Stimulated activated CD8-positive, alpha-beta memory T cell treated with anti-CD3 and anti-CD28 coated beads, Interleukin-15, amount 100 ng/mL, for 4 hours (primary cell): Measurements from ENCODE around the gene KRT20.

Experiments
- DNase-seq, 2 donors: peaks; one replicate each; pipeline ENCODE4 v3.0.0-alpha.2; 2020; ENCODE audit warnings: low read depth in 2 of 2

The KRT20 gene

DNA sequence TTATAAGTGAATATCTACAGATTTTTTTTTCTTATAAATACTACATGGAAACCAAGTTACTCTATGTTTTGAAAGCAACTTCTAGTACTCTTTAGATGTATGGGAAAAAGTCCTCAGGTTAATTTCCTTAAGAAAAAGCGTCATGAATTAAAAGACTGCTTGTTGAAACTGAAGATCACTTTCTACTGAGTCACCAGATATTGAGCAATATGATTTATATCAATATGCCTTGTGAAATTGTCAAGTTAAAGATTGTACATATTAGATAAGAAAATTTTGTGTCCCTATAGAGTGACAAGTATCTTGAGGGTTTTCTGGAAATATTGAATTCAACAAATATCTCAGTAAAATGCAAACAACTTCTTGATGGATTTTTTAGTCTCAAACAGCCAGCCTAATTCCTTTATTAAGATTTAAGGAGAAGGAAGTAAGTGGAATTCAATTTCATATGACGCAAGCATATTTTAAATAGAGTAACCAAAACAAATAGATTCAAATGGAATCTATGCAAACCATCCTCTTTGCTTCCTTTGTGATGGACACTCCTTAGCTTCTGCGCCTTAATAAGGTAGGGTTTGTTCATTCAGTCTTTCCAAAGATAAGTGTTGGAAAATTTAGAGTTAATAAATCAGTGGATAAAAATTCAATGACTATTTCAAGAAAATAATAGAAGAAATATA is 34.6 kb downstream of the KRT20 start:
- no peak for DNase-seq

- no peak for DNase-seq
Measured at GRCh38 chr17:40849723-40850122, 35.3 kb downstream of the KRT20 start.

GRCh38 chr17:40848583-40849235 is 36.3 kb downstream of the KRT20 start:
- no peak for DNase-seq

- no peak for DNase-seq
Measured at GRCh38 chr17:40846515-40847144, 38.4 kb downstream of the KRT20 start.

DNA sequence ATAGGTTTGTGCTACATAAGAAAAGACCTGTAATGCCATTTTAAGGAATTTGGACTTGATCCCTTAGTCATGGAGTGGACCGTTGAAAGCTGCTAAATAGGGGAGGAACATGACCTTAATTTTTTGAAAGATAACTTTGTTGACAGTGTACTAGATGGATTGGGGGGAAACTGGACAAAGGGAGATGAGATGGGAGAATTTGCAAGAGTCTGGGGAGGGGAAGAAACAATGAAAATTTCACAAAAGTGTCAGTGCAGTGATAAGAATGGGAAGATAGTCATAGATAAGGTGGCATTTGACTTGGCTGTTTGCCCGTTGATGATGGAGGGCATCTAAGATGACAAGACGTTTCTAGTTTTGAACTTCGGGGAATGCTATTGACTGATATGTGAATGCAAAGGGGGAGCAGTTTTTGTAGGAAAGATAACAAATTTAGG is 40.4 kb downstream of the KRT20 start:
- DNase-seq: no peak

DNA sequence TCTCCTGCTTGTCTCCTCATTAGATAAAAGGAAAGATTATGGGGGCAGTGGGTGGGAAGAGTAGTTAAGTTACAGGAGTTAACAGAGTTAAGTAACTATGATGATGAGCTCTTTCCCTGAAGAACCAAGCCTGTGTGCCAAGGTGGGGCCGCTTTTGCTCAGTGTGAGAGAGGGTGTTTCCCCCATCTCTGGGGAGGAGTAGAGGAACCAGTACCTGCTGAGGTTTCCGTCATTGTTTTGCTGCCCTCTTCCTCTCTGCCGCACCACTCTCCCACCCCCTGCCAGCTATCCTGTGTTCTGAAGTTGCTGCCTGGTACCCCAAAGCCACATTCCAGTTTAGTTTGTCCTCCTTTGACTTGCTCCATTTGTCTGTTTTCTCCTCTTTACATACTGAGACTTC is 41.8 kb downstream of the KRT20 start:
- no peak for DNase-seq

DNA sequence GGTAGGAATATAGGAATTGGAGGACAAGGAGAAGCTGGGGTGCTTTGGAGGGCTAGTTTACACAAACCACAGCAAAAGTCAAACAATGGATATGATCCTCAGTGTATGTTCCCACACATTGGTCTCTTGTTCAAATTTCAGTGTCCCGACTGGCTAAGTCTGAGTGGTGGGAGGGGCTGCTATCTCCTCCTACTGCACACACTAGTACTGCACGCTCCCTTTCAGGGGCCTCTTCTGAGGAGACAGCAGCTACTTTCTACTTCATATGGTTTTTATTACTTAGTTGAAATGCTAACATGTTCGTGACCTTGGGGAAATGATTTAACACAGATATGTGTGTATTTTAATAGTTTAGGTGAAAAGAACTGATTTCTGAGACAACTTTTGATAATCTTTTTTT is 43.8 kb downstream of the KRT20 start:
- no peak for DNase-seq

GRCh38 chr17:40839194-40839593 is 45.8 kb downstream of the KRT20 start:
- DNase-seq: no peak

GRCh38 chr17:40836020-40836419 is 49.0 kb downstream of the KRT20 start:
- no peak for DNase-seq

DNA sequence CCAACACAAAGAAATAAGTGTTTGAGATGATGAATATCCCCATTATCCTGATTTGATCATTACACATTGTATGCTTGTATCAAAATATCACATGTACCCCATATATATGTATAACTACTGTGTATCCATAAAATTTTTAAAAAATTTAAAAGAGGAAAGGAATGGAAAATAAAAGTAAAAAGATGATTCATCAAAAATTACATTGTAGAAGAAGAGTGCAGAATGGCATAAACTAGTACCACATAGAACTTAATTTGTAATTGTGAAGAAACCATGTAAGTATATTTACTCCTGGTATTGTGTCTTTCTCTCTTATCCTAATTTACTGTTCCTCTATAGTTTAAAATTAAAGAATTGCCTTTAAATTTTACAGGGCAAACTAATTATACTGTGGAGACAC is 51.2 kb downstream of the KRT20 start:
- no peak for DNase-seq

GRCh38 chr17:40832840-40833239 is 52.2 kb downstream of the KRT20 start:
- no peak for DNase-seq

DNA sequence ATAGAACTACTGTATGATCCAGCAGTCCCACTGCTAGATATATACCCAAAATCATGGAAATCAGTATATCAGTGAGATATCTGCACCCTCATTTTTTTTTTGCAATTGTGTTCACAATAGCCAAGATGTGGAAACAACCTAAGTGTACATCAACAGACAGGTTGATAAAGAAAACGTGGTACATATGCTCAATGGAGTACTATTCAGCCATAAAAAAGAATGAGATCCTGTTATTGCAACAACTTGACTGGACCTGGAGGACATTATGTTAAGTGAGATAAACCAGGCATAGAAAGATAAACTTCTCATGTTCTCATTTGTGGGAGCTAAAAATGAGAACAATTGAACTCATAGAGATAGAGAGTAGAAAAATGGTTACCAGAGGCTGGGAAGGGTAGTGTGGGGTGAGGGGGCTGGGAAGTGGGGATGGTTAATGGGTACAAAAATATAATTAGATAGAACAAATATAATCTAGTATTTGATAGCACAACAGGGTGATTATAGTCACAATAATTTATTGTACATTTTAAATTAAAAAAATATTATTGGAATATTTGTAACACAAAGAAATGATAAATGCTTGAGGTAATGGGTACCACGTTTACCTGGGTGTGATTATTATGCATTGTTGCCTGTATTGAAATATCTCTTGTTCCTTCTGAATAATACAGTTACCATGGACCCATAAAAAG is 54.8 kb downstream of the KRT20 start:
- no peak for DNase-seq

DNA sequence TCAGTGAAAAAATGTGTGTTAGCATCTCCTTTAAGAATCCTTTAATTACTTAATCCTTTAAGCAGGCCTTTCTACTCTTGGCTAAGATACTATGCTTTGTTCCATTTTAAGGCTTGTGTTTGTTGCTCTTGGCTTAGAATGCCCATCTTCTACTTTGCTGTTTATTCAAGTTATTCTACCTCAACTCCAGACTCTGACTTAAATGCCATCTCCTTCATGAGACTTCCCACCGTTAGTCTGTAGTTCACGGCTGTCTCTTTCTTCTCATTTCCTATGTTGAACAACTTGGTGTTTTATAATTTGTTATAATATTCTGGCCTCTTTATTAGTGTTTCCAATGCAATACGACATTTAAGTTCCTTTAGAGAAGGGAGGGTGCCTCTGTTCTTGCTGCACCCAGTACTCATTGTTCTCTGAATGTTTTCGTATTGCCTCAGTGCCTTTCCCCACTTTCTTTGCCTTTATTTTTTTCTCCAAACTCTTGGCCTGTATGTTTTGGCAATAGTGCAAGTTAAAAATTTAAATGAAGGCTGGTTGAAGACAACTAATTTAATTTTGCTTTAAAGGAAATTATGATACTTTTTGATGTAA is 56.5 kb downstream of the KRT20 start:
- no peak for DNase-seq

DNA sequence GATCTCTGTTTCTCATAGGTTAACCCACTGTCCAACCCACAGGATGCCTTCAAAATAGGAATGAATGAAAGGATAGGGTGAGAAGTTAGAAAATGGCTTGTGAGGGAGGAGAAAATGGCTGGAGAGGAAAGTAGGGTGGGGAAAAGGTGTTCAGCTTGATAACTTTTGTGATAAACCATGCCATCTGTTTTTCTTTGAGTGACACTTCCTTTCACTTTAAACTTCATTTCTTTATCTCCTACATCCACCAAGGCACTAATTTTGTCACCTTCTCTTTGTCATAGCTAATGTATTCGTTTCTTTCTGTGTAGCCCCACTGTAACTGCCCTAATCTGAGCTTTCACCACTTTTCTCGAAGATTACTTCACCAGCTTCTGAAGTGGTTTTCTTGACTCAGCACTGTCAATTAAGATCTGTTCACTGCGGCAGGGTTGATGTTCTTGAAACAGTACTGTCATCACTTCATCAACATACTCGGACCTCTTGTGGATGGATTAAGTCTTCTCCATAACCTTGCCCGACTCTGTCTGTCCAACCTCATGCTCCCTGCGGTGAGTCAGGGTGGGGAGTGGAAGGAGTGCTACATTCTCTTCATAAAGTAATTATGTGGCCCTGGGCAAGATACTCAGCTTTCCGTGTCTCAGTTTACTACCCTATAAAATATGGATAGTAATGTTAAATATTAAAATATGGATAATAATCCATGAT is 57.1 kb downstream of the KRT20 start:
- no peak for DNase-seq
